Keratinocyte (primary cell): ENCODE results near the gene ARID3A. TPM values are rescaled to one million over a fixed set of nuclear protein-coding genes. Genes with fewer than 3 reads are reported as not detected.

Experiments
- DNase-seq: peaks from one replicate; pipeline ENCODE4 v3.0.0-alpha.2; 2011; ENCODE audit warnings: low read depth, missing footprints, low spot score
- FAIRE-seq: peaks from 2 replicates; lab custom pipeline; 2011; peaks lifted over from hg19 to GRCh38; lab: Jason Lieb, UNC
- H2AFZ ChIP-seq: 2 replicates; pipeline ENCODE4 v1.6.0; 2012; ENCODE audit warnings: low read length, control low read depth, inconsistent platforms; ENCODE audit not compliant: control insufficient read depth
- H3K27ac ChIP-seq: 2 replicates; pipeline ENCODE4 v1.5.1; 2011; ENCODE audit warnings: low read length; ENCODE audit not compliant: control insufficient read depth, insufficient read depth
- H3K27me3 ChIP-seq: 3 replicates; pipeline ENCODE4 v1.6.0; 2011; ENCODE audit warnings: low read length; ENCODE audit not compliant: control insufficient read depth, insufficient read depth; ENCODE audit errors: extremely low read depth
- H3K36me3 ChIP-seq, 2 experiments: 2 replicates in 1 of 2; 3 replicates in 1 of 2; pipeline ENCODE4 v1.5.1; 2011; ENCODE audit warnings: low read length in 2 of 2, mild to moderate bottlenecking in 1 of 2; ENCODE audit not compliant: control insufficient read depth in 2 of 2, insufficient read depth in 2 of 2; ENCODE audit errors: extremely low read depth in 1 of 2
- H3K4me1 ChIP-seq: 3 replicates; pipeline ENCODE4 v1.5.1; 2011; ENCODE audit warnings: low read length; ENCODE audit not compliant: control insufficient read depth, insufficient read depth; ENCODE audit errors: extremely low read depth
- H3K4me2 ChIP-seq: 3 replicates; pipeline ENCODE4 v1.6.0; 2011; ENCODE audit warnings: low read depth, low read length; ENCODE audit not compliant: control insufficient read depth, insufficient read depth; ENCODE audit errors: extremely low read depth
- H3K4me3 ChIP-seq, 3 experiments: fragments of 200-600 bp in 1 of 3; sonication (generic) in 1 of 3; 2 replicates in 2 of 3; 3 replicates in 1 of 3; pipeline ENCODE4 v1.5.1; 2011 to 2016; ENCODE audit warnings: low read length in 3 of 3, mild to moderate bottlenecking in 3 of 3, control low read depth in 2 of 3, inconsistent platforms in 1 of 3, low read depth in 1 of 3, mixed read lengths in 1 of 3, mixed run types in 1 of 3, moderate library complexity in 1 of 3; ENCODE audit not compliant: control insufficient read depth in 2 of 3, insufficient read depth in 2 of 3; ENCODE audit errors: extremely low read depth in 1 of 3
- H3K79me2 ChIP-seq: 2 replicates; pipeline ENCODE4 v1.6.0; 2012; ENCODE audit warnings: low read length; ENCODE audit not compliant: control insufficient read depth, insufficient read depth
- H3K9ac ChIP-seq: 3 replicates; pipeline ENCODE4 v1.6.0; 2011; ENCODE audit warnings: low read length; ENCODE audit not compliant: control insufficient read depth, insufficient read depth; ENCODE audit errors: extremely low read depth
- H3K9me1 ChIP-seq: 3 replicates; pipeline ENCODE4 v1.6.0; 2011; ENCODE audit warnings: low read length; ENCODE audit not compliant: control insufficient read depth, insufficient read depth; ENCODE audit errors: extremely low read depth
- H3K9me3 ChIP-seq: 2 replicates; pipeline ENCODE4 v1.5.1; 2012; ENCODE audit warnings: low read depth, low read length; ENCODE audit not compliant: control insufficient read depth
- H4K20me1 ChIP-seq: 3 replicates; pipeline ENCODE4 v1.6.0; 2011; ENCODE audit warnings: low read length; ENCODE audit not compliant: control insufficient read depth, insufficient read depth; ENCODE audit errors: extremely low read depth
- EZH2 ChIP-seq: IDR thresholded peaks from one replicate; pipeline ENCODE4 v1.6.1; 2012; ENCODE audit warnings: inconsistent platforms, mild to moderate bottlenecking, low read length, moderate library complexity
- dilution Hi-C: fragments of 300-500 bp; cut with MboI; formaldehyde crosslinking; loops from one replicate; pipeline ENCODE4 v1.7.0; 2020; ENCODE audit warnings: low sequenced_read_pairs; ENCODE audit not compliant: extremely low pct_ligation_motif_present
- polyA minus RNA-seq, 3 experiments: library from RNA; depleted of rRNA, polyadenylated mRNA; stranded (reverse); fragments of >200 nt; gene quantifications; 1 replicate in 1 of 3; 2 replicates in 1 of 3; 3 replicates in 1 of 3; pipeline ENCODE4 v1.2.3, GENCODE V29; 2011
- polyA plus RNA-seq, 5 experiments: library from polyadenylated mRNA; depleted of rRNA in 3 of 5; stranded (reverse) in 3 of 5; stranded (forward) in 1 of 5; unstranded in 1 of 5; fragments of >200 nt; gene quantifications; 1 replicate in 1 of 5; 2 replicates in 3 of 5; 3 replicates in 1 of 5; pipeline versions ENCODE4 v1.2.1 to v1.2.3, GENCODE V29; 2011 to 2012; ENCODE audit warnings: missing spikeins in 2 of 5, low read depth in 1 of 5, low replicate concordance in 1 of 5
- TF ChIP-seq, protein P1 (sequence below), 3 experiments: IDR thresholded peaks in 1 of 3; conservative IDR thresholded peaks in 1 of 3; optimal IDR thresholded peaks in 1 of 3; 2 replicates in 2 of 3; 3 replicates in 1 of 3; pipeline versions ENCODE3 to v1.5.1; 2011; ENCODE audit warnings: low read length in 3 of 3, mild to moderate bottlenecking in 3 of 3, moderate library complexity in 2 of 3, control low read depth in 1 of 3, inconsistent platforms in 1 of 3; ENCODE audit not compliant: insufficient read depth in 2 of 3; ENCODE audit errors: extremely low read depth in 1 of 3

ARID3A gene, protein sequence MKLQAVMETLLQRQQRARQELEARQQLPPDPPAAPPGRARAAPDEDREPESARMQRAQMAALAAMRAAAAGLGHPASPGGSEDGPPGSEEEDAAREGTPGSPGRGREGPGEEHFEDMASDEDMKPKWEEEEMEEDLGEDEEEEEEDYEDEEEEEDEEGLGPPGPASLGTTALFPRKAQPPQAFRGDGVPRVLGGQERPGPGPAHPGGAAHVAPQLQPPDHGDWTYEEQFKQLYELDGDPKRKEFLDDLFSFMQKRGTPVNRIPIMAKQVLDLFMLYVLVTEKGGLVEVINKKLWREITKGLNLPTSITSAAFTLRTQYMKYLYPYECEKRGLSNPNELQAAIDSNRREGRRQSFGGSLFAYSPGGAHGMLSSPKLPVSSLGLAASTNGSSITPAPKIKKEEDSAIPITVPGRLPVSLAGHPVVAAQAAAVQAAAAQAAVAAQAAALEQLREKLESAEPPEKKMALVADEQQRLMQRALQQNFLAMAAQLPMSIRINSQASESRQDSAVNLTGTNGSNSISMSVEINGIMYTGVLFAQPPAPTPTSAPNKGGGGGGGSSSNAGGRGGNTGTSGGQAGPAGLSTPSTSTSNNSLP
- polyA plus RNA-seq (2.6 to 3.4 TPM (median 3.1 TPM) in 3 replicates), polyA minus RNA-seq (4.9 to 31.0 TPM (median 10.5 TPM) in 3 replicates)
- polyA plus RNA-seq (2011; ENCODE audit: low read depth): 2.9 TPM
- polyA plus RNA-seq (2011; cell fraction: cytosol; rRNA removed): 2.4 and 3.7 TPM in 2 replicates
- polyA plus RNA-seq (2011; cell fraction: nucleus; rRNA removed): 6.7 and 7.0 TPM in 2 replicates
- polyA plus RNA-seq (2012; ENCODE audit: low replicate concordance): 2.8 and 5.1 TPM in 2 replicates
- polyA minus RNA-seq (2011; cell fraction: cytosol; rRNA and poly(A)+ RNA removed): 14.2 TPM
- 6.9 and 15.6 TPM in 2 replicates for polyA minus RNA-seq (2011; cell fraction: nucleus; rRNA and poly(A)+ RNA removed)

DNA sequence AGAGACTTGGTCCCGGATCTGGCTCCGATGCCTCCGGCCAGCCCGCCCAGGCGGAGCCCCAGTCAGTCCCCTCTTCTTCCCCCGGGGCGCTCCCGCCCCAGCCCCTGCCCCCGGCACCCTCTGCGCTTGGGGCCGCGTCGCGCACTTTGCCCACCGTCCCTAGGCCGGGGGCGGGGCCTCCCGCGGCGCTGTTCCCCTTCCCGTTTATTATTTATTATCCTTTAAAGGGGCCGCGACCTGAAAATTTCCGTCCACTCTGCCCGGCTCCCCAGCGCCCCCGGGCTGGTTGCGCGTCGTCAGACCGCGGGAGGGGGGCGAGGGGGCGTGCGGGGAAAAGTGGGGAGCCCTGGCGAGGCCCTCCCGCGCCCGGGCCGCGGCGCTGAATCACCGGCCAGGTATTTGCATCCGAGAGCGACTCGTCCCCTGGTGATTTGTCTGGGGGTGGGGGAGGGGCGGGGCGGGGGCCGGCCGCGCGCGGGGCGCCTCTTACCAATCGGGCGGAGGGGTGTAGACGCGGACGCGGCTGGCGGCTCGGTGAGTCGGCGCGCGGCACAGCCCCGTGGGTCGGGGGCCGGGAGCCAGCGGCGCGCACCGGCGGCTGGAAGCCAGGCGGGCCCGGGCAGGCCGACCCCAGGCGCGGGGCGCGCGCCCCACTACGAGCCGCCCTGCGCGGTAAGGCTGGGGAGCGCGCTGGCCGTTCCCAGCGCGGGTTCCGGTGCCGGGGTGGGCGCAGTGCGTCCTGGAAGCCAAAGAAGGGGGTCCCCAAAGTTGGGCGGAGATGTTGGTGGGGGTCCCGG lies at the start of gene ARID3A:
Gene ARID3A, plus strand, starts transcription at position 510 of the 797 bp plus-strand sequence. CDS start 3,494 bp downstream, outside the sequence.
- Histone ChIP-seq H3K36me3 (peaks cover 0 to under 1% of the 10 kb centered on the region in 2 experiments), H3K4me2 (peak within 1 kb of the TSS; percentile 71), H3K27ac (peak within 1 kb of the TSS; percentile 83), H3K79me2 (no peaks in the 10 kb centered on the region), H3K27me3 (peaks cover 6% of the 10 kb centered on the region), H3K9me1 (no peaks in the 10 kb centered on the region), H3K9me3 (no peaks in the 10 kb centered on the region), H3K4me1 (peaks cover 5% of the 10 kb centered on the region), H2AFZ (peak within 1 kb of the TSS; percentile 41), H3K4me3 (peak within 1 kb of the TSS; percentile 72 to 90 (median 84)), H3K9ac (peak within 1 kb of the TSS; percentile 82), H4K20me1 (no peaks in the 10 kb centered on the region)
- TF ChIP-seq, protein P1, sequence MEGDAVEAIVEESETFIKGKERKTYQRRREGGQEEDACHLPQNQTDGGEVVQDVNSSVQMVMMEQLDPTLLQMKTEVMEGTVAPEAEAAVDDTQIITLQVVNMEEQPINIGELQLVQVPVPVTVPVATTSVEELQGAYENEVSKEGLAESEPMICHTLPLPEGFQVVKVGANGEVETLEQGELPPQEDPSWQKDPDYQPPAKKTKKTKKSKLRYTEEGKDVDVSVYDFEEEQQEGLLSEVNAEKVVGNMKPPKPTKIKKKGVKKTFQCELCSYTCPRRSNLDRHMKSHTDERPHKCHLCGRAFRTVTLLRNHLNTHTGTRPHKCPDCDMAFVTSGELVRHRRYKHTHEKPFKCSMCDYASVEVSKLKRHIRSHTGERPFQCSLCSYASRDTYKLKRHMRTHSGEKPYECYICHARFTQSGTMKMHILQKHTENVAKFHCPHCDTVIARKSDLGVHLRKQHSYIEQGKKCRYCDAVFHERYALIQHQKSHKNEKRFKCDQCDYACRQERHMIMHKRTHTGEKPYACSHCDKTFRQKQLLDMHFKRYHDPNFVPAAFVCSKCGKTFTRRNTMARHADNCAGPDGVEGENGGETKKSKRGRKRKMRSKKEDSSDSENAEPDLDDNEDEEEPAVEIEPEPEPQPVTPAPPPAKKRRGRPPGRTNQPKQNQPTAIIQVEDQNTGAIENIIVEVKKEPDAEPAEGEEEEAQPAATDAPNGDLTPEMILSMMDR (optimal IDR thresholded peaks at IDR 0.05 in 1 of 3, IDR thresholded peaks at IDR 0.05 in 1 of 3, conservative IDR thresholded peaks at IDR 0.05 in 1 of 3; ENCODE audit: extremely low read depth in 1 of 3, insufficient read depth in 2 of 3, low read length in 3 of 3): no peak
- no peak for TF ChIP-seq EZH2
- FAIRE-seq (no peak), DNase-seq (no peak)
- dilution Hi-C loops: no loop called here

DNA sequence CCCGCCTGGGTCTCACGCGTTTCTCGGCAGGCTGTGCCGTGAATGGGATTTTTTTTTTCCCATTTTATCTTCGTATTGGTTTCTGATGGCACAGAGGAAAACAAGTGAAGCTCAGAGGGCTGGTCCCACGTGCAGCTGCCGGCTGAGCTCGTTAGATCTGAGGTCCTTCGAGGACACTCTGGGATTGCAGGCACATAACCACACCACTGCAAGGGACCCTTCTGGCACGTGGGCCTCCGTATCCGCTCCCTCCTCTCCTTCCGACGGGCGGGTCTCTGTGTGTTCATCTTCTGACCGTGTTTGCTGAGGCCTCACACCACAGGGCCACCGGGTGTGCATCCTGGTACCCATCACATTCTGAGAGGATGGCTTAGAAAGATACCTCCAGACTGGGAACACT lies 49.7 kb upstream of the ARID3A start:
- Histone ChIP-seq H3K9me1 (no peaks in the 10 kb centered on the region), H3K27me3 (no peaks in the 10 kb centered on the region), H4K20me1 (no peaks in the 10 kb centered on the region), H3K4me3 (no peak overlapping the region), H3K36me3 (peaks cover 6 to 21% of the 10 kb centered on the region in 2 experiments), H3K4me1 (peaks cover 15% of the 10 kb centered on the region), H3K79me2 (no peaks in the 10 kb centered on the region), H3K4me2 (no peak overlapping the region), H2AFZ (no peak overlapping the region), H3K9me3 (no peaks in the 10 kb centered on the region), H3K27ac (no peak overlapping the region), H3K9ac (no peak overlapping the region)
- no peak for DNase-seq
- dilution Hi-C loops: no loop called here
- TF ChIP-seq EZH2: no peak
- TF ChIP-seq, protein P1 (optimal IDR thresholded peaks at IDR 0.05 in 1 of 3, IDR thresholded peaks at IDR 0.05 in 1 of 3, conservative IDR thresholded peaks at IDR 0.05 in 1 of 3; ENCODE audit: extremely low read depth in 1 of 3, insufficient read depth in 2 of 3, low read length in 3 of 3): no peak
- FAIRE-seq: no peak
